Tibial nerve (tissue), 4 donors: ENCODE measurements around the gene ATP8A2. TPM values are rescaled to one million over a fixed set of nuclear protein-coding genes. Genes with fewer than 3 reads are reported as not detected.

Experiments
- DNase-seq, 2 donors: peaks; one replicate each; pipeline ENCODE4 v3.0.0-alpha.2; 2019; ENCODE audit warnings: low spot score in 2 of 2
- H3K27ac ChIP-seq, 4 donors: fragments of 200-600 bp; sonication (generic) in 3 of 4; one replicate each; pipeline ENCODE4 v1.5.1; 2017 to 2019; ENCODE audit warnings: mild to moderate bottlenecking in 1 of 4
- H3K27me3 ChIP-seq, 2 donors: fragments of 200-600 bp; sonication (generic) in 1 of 2; one replicate each; pipeline versions ENCODE4 v1.5.1 to v1.6.0; 2017 to 2019
- H3K36me3 ChIP-seq, 3 donors: fragments of 200-600 bp; sonication (generic); one replicate each; pipeline ENCODE4 v1.5.1; 2018 to 2019
- H3K4me1 ChIP-seq, 4 donors: fragments of 200-600 bp; sonication (generic) in 3 of 4; one replicate each; pipeline ENCODE4 v1.5.1; 2017 to 2019
- H3K4me3 ChIP-seq, 4 donors: fragments of 200-600 bp; sonication (generic) in 3 of 4; one replicate each; pipeline ENCODE4 v1.5.1; 2017 to 2019; ENCODE audit warnings: mild to moderate bottlenecking in 1 of 4, moderate library complexity in 1 of 4
- H3K9me3 ChIP-seq, 4 donors: fragments of 200-600 bp; sonication (generic) in 3 of 4; one replicate each; pipeline ENCODE4 v1.5.1; 2017 to 2019
- EP300 ChIP-seq, 2 donors: sonication (generic); formaldehyde crosslinking; IDR thresholded peaks; one replicate each; pipeline ENCODE4 v1.6.1; 2017; ENCODE audit warnings: antibody characterized with exemption in 2 of 2, mild to moderate bottlenecking in 1 of 2
- POLR2A ChIP-seq, 2 donors: fragments of 450-650 bp; IDR thresholded peaks; one replicate each; pipeline ENCODE4 v1.6.1; 2017; ENCODE audit warnings: antibody characterized with exemption in 2 of 2, mild to moderate bottlenecking in 2 of 2, moderate library complexity in 2 of 2
- WGBS, 2 donors: methylation state at CpG; one replicate each; pipeline ENCODE4 v1.1.5; 2018; 5-methylcytosine and 5-hydroxymethylcytosine counted together
- total RNA-seq, 4 donors: library from RNA; depleted of rRNA; stranded (reverse); fragments of >200 nt; gene quantifications; one replicate each; pipeline ENCODE4 v1.1.0, GENCODE V29; 2016
- TF ChIP-seq, protein P1 (sequence below), 5 experiments: fragments of 200-600 bp in 3 of 5; fragments of 450-650 bp in 2 of 5; sonication (generic) in 3 of 5; IDR thresholded peaks; one replicate each; pipeline ENCODE4 v1.5.1; 2016 to 2019; ENCODE audit warnings: antibody characterized with exemption in 5 of 5, mild to moderate bottlenecking in 3 of 5, moderate library complexity in 2 of 5

The ATP8A2 gene
- total RNA-seq, 4 donors from 2014 or later = 0.30 to 1.7 (median 0.61) TPM

DNA sequence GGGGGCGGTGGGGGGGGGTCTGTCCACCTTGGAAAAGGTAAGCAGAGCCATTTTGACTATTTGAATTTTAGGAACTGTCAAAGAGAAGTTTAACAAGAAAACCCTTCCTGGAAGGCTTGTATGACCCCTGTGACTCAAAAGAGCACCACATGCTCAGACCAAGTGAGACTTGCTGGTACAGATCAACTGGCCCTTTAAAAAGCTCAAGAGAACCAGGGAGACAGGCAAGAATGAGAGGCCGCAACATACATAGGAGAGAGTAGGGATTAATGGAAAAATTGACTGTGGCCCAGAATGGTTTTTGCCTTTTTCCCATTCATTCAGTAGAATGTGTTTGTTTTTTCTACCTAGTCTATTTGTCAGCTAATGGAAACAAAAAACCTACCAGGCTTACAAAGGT, 26.2 kb upstream of the ATP8A2 start:
- TF ChIP-seq EP300 (IDR thresholded peaks at IDR 0.05) (no peak), POLR2A (IDR thresholded peaks at IDR 0.05) (no peak)
- TF ChIP-seq, protein P1, sequence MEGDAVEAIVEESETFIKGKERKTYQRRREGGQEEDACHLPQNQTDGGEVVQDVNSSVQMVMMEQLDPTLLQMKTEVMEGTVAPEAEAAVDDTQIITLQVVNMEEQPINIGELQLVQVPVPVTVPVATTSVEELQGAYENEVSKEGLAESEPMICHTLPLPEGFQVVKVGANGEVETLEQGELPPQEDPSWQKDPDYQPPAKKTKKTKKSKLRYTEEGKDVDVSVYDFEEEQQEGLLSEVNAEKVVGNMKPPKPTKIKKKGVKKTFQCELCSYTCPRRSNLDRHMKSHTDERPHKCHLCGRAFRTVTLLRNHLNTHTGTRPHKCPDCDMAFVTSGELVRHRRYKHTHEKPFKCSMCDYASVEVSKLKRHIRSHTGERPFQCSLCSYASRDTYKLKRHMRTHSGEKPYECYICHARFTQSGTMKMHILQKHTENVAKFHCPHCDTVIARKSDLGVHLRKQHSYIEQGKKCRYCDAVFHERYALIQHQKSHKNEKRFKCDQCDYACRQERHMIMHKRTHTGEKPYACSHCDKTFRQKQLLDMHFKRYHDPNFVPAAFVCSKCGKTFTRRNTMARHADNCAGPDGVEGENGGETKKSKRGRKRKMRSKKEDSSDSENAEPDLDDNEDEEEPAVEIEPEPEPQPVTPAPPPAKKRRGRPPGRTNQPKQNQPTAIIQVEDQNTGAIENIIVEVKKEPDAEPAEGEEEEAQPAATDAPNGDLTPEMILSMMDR (IDR thresholded peaks at IDR 0.05) = no peak
- 80 to 88% methylated on average over 2 of the region's 2 CpGs for WGBS, 2 donors
- H3K4me1 ChIP-seq = no peaks in the 10 kb centered on the region

DNA sequence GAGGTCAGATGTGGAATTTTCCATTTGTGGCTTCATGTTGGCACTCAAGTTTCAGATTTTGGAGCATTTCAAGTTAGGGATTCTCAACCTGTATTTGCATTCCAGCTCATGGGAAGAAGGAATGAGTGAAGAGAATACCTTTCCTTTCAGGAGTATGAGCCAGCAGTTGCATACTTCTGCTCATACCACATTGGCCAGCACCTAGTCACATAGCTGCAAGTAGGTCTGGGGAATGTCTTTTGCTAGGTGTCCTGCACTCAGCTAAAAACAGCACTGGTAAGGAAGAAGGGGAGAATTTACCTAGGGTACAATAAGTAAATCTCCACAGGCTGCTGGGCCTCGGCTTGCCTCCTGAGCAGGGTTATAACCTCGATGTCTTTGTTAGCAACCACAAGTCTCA, 24.6 kb upstream of the ATP8A2 start:
- Histone ChIP-seq H3K4me3 (no peak overlapping the region), H3K4me1 (no peaks in the 10 kb centered on the region), H3K36me3 (peaks cover 0 to 7% (median 0%) of the 10 kb centered on the region in 3 donors), H3K27ac (no peak overlapping the region), H3K9me3 (no peaks in the 10 kb centered on the region), H3K27me3 (no peaks in the 10 kb centered on the region)
- WGBS, 2 donors = 58 to 67% methylated on average over 2 of the region's 2 CpGs
- DNase-seq = no peak
- TF ChIP-seq, protein P1 (IDR thresholded peaks at IDR 0.05) = no peak
- TF ChIP-seq EP300 (IDR thresholded peaks at IDR 0.05) (no peak), POLR2A (IDR thresholded peaks at IDR 0.05) (no peak)

More for the DNA sequence above, 26.2 kb upstream of the ATP8A2 start:
- Histone ChIP-seq H3K27me3 (no peaks in the 10 kb centered on the region), H3K27ac (no peak overlapping the region), H3K4me3 (no peak overlapping the region), H3K9me3 (no peaks in the 10 kb centered on the region), H3K36me3 (peaks cover 0 to 16% (median 0%) of the 10 kb centered on the region in 3 donors)
- no peak for DNase-seq

DNA sequence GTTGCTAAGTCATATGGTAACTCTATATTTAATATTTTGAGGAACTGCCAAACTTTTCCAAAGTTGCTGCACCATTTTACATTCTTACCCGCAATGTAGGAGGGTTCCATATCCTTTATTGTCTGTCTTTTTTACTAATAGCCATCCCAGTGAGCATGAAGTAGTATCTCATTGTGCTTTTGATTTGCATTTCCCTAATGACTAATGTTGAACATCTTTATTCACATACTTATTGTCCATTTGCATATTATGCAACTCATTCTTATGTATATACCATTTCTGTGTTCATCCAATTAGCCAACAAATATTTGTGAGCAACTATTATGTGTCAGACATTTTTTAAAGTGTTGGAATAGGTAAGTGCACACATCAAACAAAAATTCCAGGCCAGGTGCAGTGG, 20.4 kb upstream of the ATP8A2 start:
- H3K4me1 ChIP-seq = no peaks in the 10 kb centered on the region
- no peaks in the 10 kb centered on the region for H3K36me3 ChIP-seq
- no peak for DNase-seq
- TF ChIP-seq EP300 (IDR thresholded peaks at IDR 0.05) (no peak), POLR2A (IDR thresholded peaks at IDR 0.05) (no peak)
- TF ChIP-seq, protein P1 (IDR thresholded peaks at IDR 0.05) = no peak
- H3K27ac ChIP-seq = no peak overlapping the region
- 93 to 97% methylated on average over 1 of the region's 1 CpG for WGBS, 2 donors
- no peaks in the 10 kb centered on the region for H3K27me3 ChIP-seq
- H3K4me3 ChIP-seq = no peak overlapping the region
- peaks cover 0 to 4% (median 0%) of the 10 kb centered on the region in 4 donors for H3K9me3 ChIP-seq

DNA sequence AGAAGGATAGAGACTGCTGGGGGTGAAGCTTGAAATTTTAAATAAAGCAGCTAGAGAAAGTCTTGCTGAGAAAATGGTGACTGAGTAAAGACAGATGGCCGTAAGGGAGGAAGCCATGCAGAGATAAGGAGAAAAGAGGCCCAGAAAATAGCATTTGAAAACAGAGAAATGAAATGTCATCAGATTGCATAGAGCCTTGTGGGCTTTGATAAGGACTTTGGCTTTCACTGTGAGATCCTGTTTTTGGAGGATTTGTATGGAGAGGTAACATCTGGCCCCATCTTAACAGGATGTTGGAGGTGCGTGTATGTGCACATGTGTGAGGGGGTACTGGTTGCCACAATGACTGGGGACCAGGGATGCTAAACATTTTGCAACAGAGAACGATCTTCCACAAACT, 19.5 kb upstream of the ATP8A2 start:
- Histone ChIP-seq H3K4me1 (no peaks in the 10 kb centered on the region), H3K9me3 (peaks cover 0 to 4% (median 0%) of the 10 kb centered on the region in 4 donors), H3K4me3 (no peak overlapping the region), H3K27ac (no peak overlapping the region), H3K36me3 (no peaks in the 10 kb centered on the region), H3K27me3 (no peaks in the 10 kb centered on the region)
- TF ChIP-seq EP300 (IDR thresholded peaks at IDR 0.05) (no peak), POLR2A (IDR thresholded peaks at IDR 0.05) (no peak)
- TF ChIP-seq, protein P1 (IDR thresholded peaks at IDR 0.05) = no peak
- DNase-seq = no peak
- WGBS, 2 donors = 74 to 77% methylated on average over 3 of the region's 3 CpGs

DNA sequence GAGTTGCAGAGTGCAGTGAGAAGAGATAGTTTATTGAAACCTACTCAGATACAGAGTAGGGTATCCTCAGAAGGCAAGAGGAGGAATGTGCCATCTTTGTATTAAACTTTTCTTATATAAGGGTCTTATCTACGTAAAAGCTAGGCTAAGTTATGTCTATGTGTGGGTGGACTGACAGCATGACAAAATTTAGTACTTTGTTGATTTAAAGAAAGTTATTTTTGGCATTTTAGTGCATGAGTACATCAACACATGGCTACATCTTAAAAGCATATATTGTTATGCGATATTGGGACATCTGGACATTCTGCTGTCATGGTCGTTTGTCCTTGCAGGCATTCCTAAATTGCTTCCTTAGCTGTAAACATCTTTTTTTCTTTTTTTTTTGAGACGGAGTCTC, 19.0 kb upstream of the ATP8A2 start:
- no peak overlapping the region for H3K4me3 ChIP-seq
- H3K27me3 ChIP-seq = no peaks in the 10 kb centered on the region
- H3K27ac ChIP-seq = no peak overlapping the region
- no peak for TF ChIP-seq EP300 (IDR thresholded peaks at IDR 0.05)
- no peak for TF ChIP-seq POLR2A (IDR thresholded peaks at IDR 0.05)
- TF ChIP-seq, protein P1 (IDR thresholded peaks at IDR 0.05) = no peak
- 44 to 46% methylated on average over 4 of the region's 4 CpGs for WGBS, 2 donors
- no peak for DNase-seq
- H3K9me3 ChIP-seq = peaks cover 0 to 4% (median 0%) of the 10 kb centered on the region in 4 donors
- H3K36me3 ChIP-seq = no peaks in the 10 kb centered on the region
- no peaks in the 10 kb centered on the region for H3K4me1 ChIP-seq
